ENCODE results near the gene TEKT2. TPM values are rescaled to one million over a fixed set of nuclear protein-coding genes. Genes with fewer than 3 reads are reported as not detected.
A peak's percentile ranks its signal among the peaks of the same experiment; 100 is the strongest.

Gene TEKT2
- total RNA-seq, 4 donors from 2014 or later, result not detected

- Histone ChIP-seq H3K36me3 (no peaks in the 10 kb centered on the region), H3K9me3 (no peaks in the 10 kb centered on the region), H3K4me1 (peaks cover 8 to 25% of the 10 kb centered on the region in 2 donors), H3K27me3 (peaks cover 11 to 44% (median 28%) of the 10 kb centered on the region in 3 donors), H3K27ac (no peak overlapping the region), H3K4me3 (peak overlapping the region in 1 of 4 donors; percentile 57)
- in situ Hi-C loops (cut with MboI; ENCODE audit: low sequenced_read_pairs in 4 of 4) (no loop called here), intact Hi-C loops (cut with DNase I; ENCODE audit: low total_unique reads) (no loop called here)
- DNase-seq, result no peak
- no peak for ATAC-seq
- no peak for TF ChIP-seq CTCF (IDR thresholded peaks at IDR 0.05 in 4 of 5, conservative IDR thresholded peaks at IDR 0.05 in 1 of 5)
- TF ChIP-seq POLR2A (IDR thresholded peaks at IDR 0.05), result no peak
Measured at GRCh38 chr1:36085126-36085525, 1.2 kb downstream of the TEKT2 start.

GRCh38 chr1:36085686-36086526, 2.0 kb downstream of the TEKT2 start:
- intact Hi-C loops (cut with DNase I; ENCODE audit: low total_unique reads), result no loop called here
- DNase-seq (no peak), ATAC-seq (no peak)
- Histone ChIP-seq H3K4me1 (peaks cover 11 to 33% of the 10 kb centered on the region in 2 donors), H3K4me3 (no peak overlapping the region), H3K9me3 (no peaks in the 10 kb centered on the region), H3K27ac (no peak overlapping the region), H3K27me3 (peaks cover 11 to 44% (median 28%) of the 10 kb centered on the region in 3 donors), H3K36me3 (peaks cover 0 to under 1% of the 10 kb centered on the region in 2 donors)
- in situ Hi-C loops (cut with MboI; ENCODE audit: low sequenced_read_pairs in 4 of 4), result no loop called here
- no peak for TF ChIP-seq CTCF (IDR thresholded peaks at IDR 0.05 in 4 of 5, conservative IDR thresholded peaks at IDR 0.05 in 1 of 5)
- TF ChIP-seq POLR2A (IDR thresholded peaks at IDR 0.05), result no peak

GRCh38 chr1:36086529-36087232, 2.8 kb downstream of the TEKT2 start:
- DNase-seq (no peak), ATAC-seq (no peak)
- H3K27ac ChIP-seq, result no peak overlapping the region
- in situ Hi-C loops (cut with MboI; ENCODE audit: low sequenced_read_pairs in 4 of 4), result no loop called here
- TF ChIP-seq CTCF (IDR thresholded peaks at IDR 0.05 in 4 of 5, conservative IDR thresholded peaks at IDR 0.05 in 1 of 5) (no peak), POLR2A (IDR thresholded peaks at IDR 0.05) (no peak)
- no peak overlapping the region for H3K4me3 ChIP-seq
- intact Hi-C loops (cut with DNase I; ENCODE audit: low total_unique reads), result no loop called here
- peaks cover 11 to 40% (median 28%) of the 10 kb centered on the region in 3 donors for H3K27me3 ChIP-seq
- H3K36me3 ChIP-seq, result peaks cover 0 to 9% of the 10 kb centered on the region in 2 donors
- peaks cover 11 to 34% of the 10 kb centered on the region in 2 donors for H3K4me1 ChIP-seq
- no peaks in the 10 kb centered on the region for H3K9me3 ChIP-seq

- TF ChIP-seq CTCF (IDR thresholded peaks at IDR 0.05 in 4 of 5, conservative IDR thresholded peaks at IDR 0.05 in 1 of 5), result no peak
- no peak for TF ChIP-seq POLR2A (IDR thresholded peaks at IDR 0.05)
- ATAC-seq (no peak), DNase-seq (no peak)
- H3K27me3 ChIP-seq, result peaks cover 11 to 38% (median 28%) of the 10 kb centered on the region in 3 donors
- peaks cover 11 to 34% of the 10 kb centered on the region in 2 donors for H3K4me1 ChIP-seq
- no peaks in the 10 kb centered on the region for H3K9me3 ChIP-seq
- no peak overlapping the region for H3K4me3 ChIP-seq
- H3K36me3 ChIP-seq, result peaks cover 0 to 16% of the 10 kb centered on the region in 2 donors
- in situ Hi-C loops (cut with MboI; ENCODE audit: low sequenced_read_pairs in 4 of 4), result no loop called here
- intact Hi-C loops (cut with DNase I; ENCODE audit: low total_unique reads), result loop anchor here (1.0 to 2.0 kb wide), 2 partner anchors 157 to 377 kb away; partner anchors contain the start of genes AGO3 and MRPS15
- H3K27ac ChIP-seq, result no peak overlapping the region
Measured at GRCh38 chr1:36087233-36088123, 3.6 kb downstream of the TEKT2 start.

All from gastrocnemius medialis (tissue), 4 donors.